DND-41 (cell line): Measurements from ENCODE around the gene UNC13B.
"Not testable (repeated sequence)": the region's sequence is repeated elsewhere in the genome, so short reads cannot be mapped to it uniquely, and the experiment has no call there.

Experiments used
- ATAC-seq: fragments of 200-7000 bp; cut with Tn5 transposase; 3 replicates; pipeline ENCODE4 v1.9.1; 2021; ENCODE audit warnings: low read depth; ENCODE audit not compliant: insufficient read depth
- DNase-seq: peaks from one replicate; pipeline ENCODE4 v3.0.0-alpha.2; 2020
- H2AFZ ChIP-seq: 2 replicates; pipeline ENCODE4 v1.6.0; 2012; ENCODE audit warnings: low read depth, low read length
- H3K27ac ChIP-seq: 2 replicates; pipeline ENCODE4 v1.5.1; 2012; ENCODE audit warnings: low read length, inconsistent platforms
- H3K27me3 ChIP-seq: fragments of 200-600 bp; sonication (generic); 2 replicates; pipeline ENCODE4 v1.6.0; 2012; ENCODE audit warnings: low read length, mild to moderate bottlenecking, inconsistent platforms; ENCODE audit not compliant: insufficient read depth, poor library complexity
- H3K36me3 ChIP-seq: 2 replicates; pipeline ENCODE4 v1.5.1; 2012; ENCODE audit warnings: low read length, inconsistent platforms; ENCODE audit not compliant: insufficient read depth
- H3K4me1 ChIP-seq: 2 replicates; pipeline ENCODE4 v1.5.1; 2012; ENCODE audit warnings: mild to moderate bottlenecking, low read length; ENCODE audit not compliant: insufficient read depth
- H3K4me2 ChIP-seq: 2 replicates; pipeline ENCODE4 v1.6.0; 2012; ENCODE audit warnings: mild to moderate bottlenecking, moderate library complexity, low read length, inconsistent platforms; ENCODE audit not compliant: insufficient read depth
- H3K4me3 ChIP-seq, 2 experiments: fragments of 200-600 bp in 1 of 2; shearing (Covaris generic) in 1 of 2; 2 replicates each; pipeline ENCODE4 v1.5.1; 2012 to 2016; ENCODE audit warnings: inconsistent platforms in 2 of 2, low read length in 2 of 2, mild to moderate bottlenecking in 2 of 2, low read depth in 1 of 2, moderate library complexity in 1 of 2
- H3K79me2 ChIP-seq: 2 replicates; pipeline ENCODE4 v1.6.0; 2012; ENCODE audit warnings: low read length, inconsistent platforms; ENCODE audit not compliant: insufficient read depth
- H3K9ac ChIP-seq: 2 replicates; pipeline ENCODE4 v1.6.0; 2012; ENCODE audit warnings: low read depth, mild to moderate bottlenecking, inconsistent platforms, low read length, moderate library complexity
- H3K9me3 ChIP-seq: 2 replicates; pipeline ENCODE4 v1.5.1; 2012; ENCODE audit warnings: low read length, moderate library complexity, mild to moderate bottlenecking, inconsistent platforms; ENCODE audit not compliant: insufficient read depth, severe bottlenecking
- H4K20me1 ChIP-seq: 2 replicates; pipeline ENCODE4 v1.6.0; 2012; ENCODE audit warnings: low read length; ENCODE audit not compliant: insufficient read depth
- EZH2 ChIP-seq: IDR thresholded peaks from 3 replicates; pipeline ENCODE4 v1.6.1; 2012; ENCODE audit warnings: borderline replicate concordance, low read depth, mild to moderate bottlenecking, moderate library complexity, low read length, inconsistent platforms; ENCODE audit not compliant: severe bottlenecking
- TF ChIP-seq, protein P1 (sequence below): IDR thresholded peaks from 2 replicates; pipeline ENCODE4 v1.5.1; 2012; ENCODE audit warnings: borderline replicate concordance, low read length, moderate library complexity, mild to moderate bottlenecking; ENCODE audit not compliant: poor library complexity, severe bottlenecking; ENCODE audit errors: extremely low read depth

Gene UNC13B

DNA sequence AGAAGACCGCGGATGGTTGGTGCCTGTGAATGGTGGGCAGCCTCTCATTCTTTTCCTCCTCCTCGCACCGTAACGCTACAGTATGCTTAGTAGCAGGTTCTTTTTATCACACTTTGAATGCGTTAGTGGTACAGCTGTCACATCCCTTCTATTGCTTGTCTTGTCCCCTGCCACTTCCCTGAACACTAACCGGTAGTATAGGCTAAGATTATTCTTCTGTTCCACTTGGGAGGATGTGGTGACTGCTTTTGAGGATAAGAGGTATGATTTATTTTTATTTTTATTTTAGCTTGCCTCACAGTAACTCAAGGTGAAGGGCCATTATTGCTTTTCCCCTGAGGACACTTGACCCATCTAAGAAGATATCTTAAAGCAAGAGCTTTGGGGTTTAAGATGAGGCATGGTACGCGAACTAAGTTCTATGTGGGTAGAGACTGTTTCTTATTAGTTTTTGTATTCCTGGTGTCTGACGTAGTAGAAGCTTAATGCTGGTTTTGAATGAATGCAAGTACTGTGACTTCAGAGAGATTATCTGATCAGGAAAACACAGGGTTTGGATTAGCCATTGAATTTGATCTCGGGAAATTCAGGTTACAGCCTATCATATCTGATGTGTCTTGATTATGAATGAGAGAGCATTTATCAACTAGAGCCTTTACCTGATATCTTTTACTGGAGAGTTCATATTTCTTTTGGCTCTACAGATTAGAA is 951 bp downstream of the UNC13B start:
- H2AFZ ChIP-seq, result no peak overlapping the region
- H3K4me3 ChIP-seq, result no peak overlapping the region
- no peak for TF ChIP-seq EZH2
- TF ChIP-seq, protein P1, sequence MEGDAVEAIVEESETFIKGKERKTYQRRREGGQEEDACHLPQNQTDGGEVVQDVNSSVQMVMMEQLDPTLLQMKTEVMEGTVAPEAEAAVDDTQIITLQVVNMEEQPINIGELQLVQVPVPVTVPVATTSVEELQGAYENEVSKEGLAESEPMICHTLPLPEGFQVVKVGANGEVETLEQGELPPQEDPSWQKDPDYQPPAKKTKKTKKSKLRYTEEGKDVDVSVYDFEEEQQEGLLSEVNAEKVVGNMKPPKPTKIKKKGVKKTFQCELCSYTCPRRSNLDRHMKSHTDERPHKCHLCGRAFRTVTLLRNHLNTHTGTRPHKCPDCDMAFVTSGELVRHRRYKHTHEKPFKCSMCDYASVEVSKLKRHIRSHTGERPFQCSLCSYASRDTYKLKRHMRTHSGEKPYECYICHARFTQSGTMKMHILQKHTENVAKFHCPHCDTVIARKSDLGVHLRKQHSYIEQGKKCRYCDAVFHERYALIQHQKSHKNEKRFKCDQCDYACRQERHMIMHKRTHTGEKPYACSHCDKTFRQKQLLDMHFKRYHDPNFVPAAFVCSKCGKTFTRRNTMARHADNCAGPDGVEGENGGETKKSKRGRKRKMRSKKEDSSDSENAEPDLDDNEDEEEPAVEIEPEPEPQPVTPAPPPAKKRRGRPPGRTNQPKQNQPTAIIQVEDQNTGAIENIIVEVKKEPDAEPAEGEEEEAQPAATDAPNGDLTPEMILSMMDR, result no peak
- H4K20me1 ChIP-seq, result no peaks in the 10 kb centered on the region
- H3K4me2 ChIP-seq, result no peak overlapping the region
- no peak for ATAC-seq
- no peak overlapping the region for H3K27ac ChIP-seq
- H3K9ac ChIP-seq, result no peak overlapping the region
- H3K9me3 ChIP-seq, result no peaks in the 10 kb centered on the region
- no peak for DNase-seq
- no peaks in the 10 kb centered on the region for H3K36me3 ChIP-seq
- peaks cover 5% of the 10 kb centered on the region for H3K27me3 ChIP-seq
- H3K4me1 ChIP-seq, result no peaks in the 10 kb centered on the region
- H3K79me2 ChIP-seq, result no peaks in the 10 kb centered on the region

GRCh38 chr9:35163413-35163812 is 1.6 kb downstream of the UNC13B start:
- no peak for ATAC-seq
- H3K9me3 ChIP-seq, result no peaks in the 10 kb centered on the region
- TF ChIP-seq, protein P1, result no peak
- no peak for TF ChIP-seq EZH2
- no peaks in the 10 kb centered on the region for H3K36me3 ChIP-seq
- no peak overlapping the region for H3K4me2 ChIP-seq
- no peak overlapping the region for H3K27ac ChIP-seq
- no peaks in the 10 kb centered on the region for H3K4me1 ChIP-seq
- H2AFZ ChIP-seq, result no peak overlapping the region
- H3K79me2 ChIP-seq, result no peaks in the 10 kb centered on the region
- H3K4me3 ChIP-seq, result no peak overlapping the region
- no peak for DNase-seq
- H4K20me1 ChIP-seq, result no peaks in the 10 kb centered on the region
- H3K9ac ChIP-seq, result no peak overlapping the region
- peaks cover 5% of the 10 kb centered on the region for H3K27me3 ChIP-seq

DNA sequence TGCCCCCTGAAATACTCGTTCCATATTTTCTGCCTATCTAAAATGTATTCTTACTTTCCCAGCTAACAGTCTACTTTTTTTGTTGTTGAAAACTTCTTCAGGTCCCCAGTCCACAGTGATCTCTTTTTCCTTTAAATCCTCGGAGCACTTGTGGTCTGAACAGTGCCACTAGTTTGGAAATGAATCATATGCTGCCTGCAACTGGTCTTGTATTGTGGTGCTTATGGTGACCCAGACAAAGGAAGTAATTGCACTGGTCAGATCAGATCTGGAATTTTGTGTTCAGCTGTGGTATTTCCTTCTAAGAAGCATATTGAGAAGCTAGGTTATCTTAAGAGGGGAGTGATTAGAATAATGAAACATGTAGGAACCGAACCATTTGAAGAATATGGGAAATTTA is 2.9 kb downstream of the UNC13B start:
- no peaks in the 10 kb centered on the region for H3K79me2 ChIP-seq
- no peaks in the 10 kb centered on the region for H4K20me1 ChIP-seq
- no peaks in the 10 kb centered on the region for H3K4me1 ChIP-seq
- ATAC-seq, result no peak
- TF ChIP-seq, protein P1, result no peak
- no peak for TF ChIP-seq EZH2
- peaks cover 5% of the 10 kb centered on the region for H3K27me3 ChIP-seq
- no peak overlapping the region for H3K27ac ChIP-seq
- no peak overlapping the region for H3K9ac ChIP-seq
- H3K36me3 ChIP-seq, result no peaks in the 10 kb centered on the region
- no peak overlapping the region for H2AFZ ChIP-seq
- no peak overlapping the region for H3K4me3 ChIP-seq
- no peak overlapping the region for H3K4me2 ChIP-seq
- DNase-seq, result no peak
- no peaks in the 10 kb centered on the region for H3K9me3 ChIP-seq

- not testable (repeated sequence) for H2AFZ ChIP-seq, H3K4me3 ChIP-seq, H3K79me2 ChIP-seq, H3K27ac ChIP-seq, DNase-seq, H3K36me3 ChIP-seq, H3K4me2 ChIP-seq, H3K4me1 ChIP-seq, H3K9me3 ChIP-seq, ATAC-seq, H4K20me1 ChIP-seq, H3K27me3 ChIP-seq, H3K9ac ChIP-seq
Measured at GRCh38 chr9:35167429-35167828, 5.6 kb downstream of the UNC13B start.
